ENCODE data around the gene DBN1. TPM values are rescaled to one million over a fixed set of nuclear protein-coding genes. Genes with fewer than 3 reads are reported as not detected.
A peak's percentile ranks its signal among the peaks of the same experiment; 100 is the strongest.

The DBN1 gene
- total and polyA plus RNA-seq, 9 of the 15 experiments (the other 6 are each of a cell fraction or from before 2014, with no cell fraction given) = 0.25 to 87.2 (median 27.9) TPM

DNA sequence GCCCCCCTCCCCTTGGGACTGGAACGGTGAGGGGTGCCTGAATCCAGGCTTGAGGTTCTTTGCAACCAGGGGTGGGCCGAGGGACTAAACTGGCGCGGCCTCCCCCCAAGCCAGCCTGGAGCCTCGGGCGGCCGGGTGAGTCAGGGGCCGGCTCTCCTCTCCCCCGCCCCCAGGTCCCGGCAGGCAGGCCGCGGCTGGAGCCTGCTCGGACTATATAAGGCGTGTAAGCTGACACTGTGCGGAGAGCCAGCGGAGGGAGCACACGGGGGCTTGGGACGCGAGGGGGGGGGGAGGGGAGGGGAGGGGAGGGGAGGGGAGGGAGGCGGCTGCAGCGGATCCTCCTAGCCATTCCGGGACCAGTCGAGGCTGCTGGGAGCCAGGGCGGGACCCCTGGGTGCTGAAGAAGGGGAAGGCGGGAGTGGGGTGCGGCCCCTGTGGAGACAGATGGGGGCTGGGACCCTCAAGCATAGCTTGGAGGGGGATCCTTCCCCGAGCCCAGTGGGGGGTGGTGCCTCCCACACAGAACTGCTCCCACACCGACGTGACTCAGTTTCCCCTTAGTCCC, 23.4 kb upstream of the DBN1 start (continued):
- TF ChIP-seq, protein P1, sequence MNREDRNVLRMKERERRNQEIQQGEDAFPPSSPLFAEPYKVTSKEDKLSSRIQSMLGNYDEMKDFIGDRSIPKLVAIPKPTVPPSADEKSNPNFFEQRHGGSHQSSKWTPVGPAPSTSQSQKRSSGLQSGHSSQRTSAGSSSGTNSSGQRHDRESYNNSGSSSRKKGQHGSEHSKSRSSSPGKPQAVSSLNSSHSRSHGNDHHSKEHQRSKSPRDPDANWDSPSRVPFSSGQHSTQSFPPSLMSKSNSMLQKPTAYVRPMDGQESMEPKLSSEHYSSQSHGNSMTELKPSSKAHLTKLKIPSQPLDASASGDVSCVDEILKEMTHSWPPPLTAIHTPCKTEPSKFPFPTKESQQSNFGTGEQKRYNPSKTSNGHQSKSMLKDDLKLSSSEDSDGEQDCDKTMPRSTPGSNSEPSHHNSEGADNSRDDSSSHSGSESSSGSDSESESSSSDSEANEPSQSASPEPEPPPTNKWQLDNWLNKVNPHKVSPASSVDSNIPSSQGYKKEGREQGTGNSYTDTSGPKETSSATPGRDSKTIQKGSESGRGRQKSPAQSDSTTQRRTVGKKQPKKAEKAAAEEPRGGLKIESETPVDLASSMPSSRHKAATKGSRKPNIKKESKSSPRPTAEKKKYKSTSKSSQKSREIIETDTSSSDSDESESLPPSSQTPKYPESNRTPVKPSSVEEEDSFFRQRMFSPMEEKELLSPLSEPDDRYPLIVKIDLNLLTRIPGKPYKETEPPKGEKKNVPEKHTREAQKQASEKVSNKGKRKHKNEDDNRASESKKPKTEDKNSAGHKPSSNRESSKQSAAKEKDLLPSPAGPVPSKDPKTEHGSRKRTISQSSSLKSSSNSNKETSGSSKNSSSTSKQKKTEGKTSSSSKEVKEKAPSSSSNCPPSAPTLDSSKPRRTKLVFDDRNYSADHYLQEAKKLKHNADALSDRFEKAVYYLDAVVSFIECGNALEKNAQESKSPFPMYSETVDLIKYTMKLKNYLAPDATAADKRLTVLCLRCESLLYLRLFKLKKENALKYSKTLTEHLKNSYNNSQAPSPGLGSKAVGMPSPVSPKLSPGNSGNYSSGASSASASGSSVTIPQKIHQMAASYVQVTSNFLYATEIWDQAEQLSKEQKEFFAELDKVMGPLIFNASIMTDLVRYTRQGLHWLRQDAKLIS (CRISPR knock-in tag; IDR thresholded peaks at IDR 0.05) = no peak
- TF ChIP-seq, protein P2, sequence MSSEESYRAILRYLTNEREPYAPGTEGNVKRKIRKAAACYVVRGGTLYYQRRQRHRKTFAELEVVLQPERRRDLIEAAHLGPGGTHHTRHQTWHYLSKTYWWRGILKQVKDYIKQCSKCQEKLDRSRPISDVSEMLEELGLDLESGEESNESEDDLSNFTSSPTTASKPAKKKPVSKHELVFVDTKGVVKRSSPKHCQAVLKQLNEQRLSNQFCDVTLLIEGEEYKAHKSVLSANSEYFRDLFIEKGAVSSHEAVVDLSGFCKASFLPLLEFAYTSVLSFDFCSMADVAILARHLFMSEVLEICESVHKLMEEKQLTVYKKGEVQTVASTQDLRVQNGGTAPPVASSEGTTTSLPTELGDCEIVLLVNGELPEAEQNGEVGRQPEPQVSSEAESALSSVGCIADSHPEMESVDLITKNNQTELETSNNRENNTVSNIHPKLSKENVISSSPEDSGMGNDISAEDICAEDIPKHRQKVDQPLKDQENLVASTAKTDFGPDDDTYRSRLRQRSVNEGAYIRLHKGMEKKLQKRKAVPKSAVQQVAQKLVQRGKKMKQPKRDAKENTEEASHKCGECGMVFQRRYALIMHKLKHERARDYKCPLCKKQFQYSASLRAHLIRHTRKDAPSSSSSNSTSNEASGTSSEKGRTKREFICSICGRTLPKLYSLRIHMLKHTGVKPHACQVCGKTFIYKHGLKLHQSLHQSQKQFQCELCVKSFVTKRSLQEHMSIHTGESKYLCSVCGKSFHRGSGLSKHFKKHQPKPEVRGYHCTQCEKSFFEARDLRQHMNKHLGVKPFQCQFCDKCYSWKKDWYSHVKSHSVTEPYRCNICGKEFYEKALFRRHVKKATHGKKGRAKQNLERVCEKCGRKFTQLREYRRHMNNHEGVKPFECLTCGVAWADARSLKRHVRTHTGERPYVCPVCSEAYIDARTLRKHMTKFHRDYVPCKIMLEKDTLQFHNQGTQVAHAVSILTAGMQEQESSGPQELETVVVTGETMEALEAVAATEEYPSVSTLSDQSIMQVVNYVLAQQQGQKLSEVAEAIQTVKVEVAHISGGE (CRISPR knock-in tag; IDR thresholded peaks at IDR 0.05) = peak in 1 of 3 experiments; percentile 71; a peak in 2 of 6 replicates
- no peak for TF ChIP-seq SAFB (IDR thresholded peaks at IDR 0.05; ENCODE audit: borderline replicate concordance, low read depth, low read length)
- TF ChIP-seq E2F3 (CRISPR knock-in tag; IDR thresholded peaks at IDR 0.05) = 0 out of 2 replicates have a peak, but pooled peaks have one; percentile 5
- no peak for TF ChIP-seq ZNF655 (CRISPR knock-in tag; IDR thresholded peaks at IDR 0.05)
- no peak for TF ChIP-seq KLF10 (CRISPR knock-in tag; IDR thresholded peaks at IDR 0.05)
- TF ChIP-seq FOXA3 (CRISPR knock-in tag; conservative IDR thresholded peaks at IDR 0.05 in 1 of 2, IDR thresholded peaks at IDR 0.05 in 1 of 2) = peak in 1 of 2 experiments; percentile 58; a peak in 1 of 4 replicates
- no peak for TF ChIP-seq ZNF212 (CRISPR knock-in tag; IDR thresholded peaks at IDR 0.05)
- peak; percentile 46; the same call in 1 of the 2 replicates for TF ChIP-seq ZNF584 (CRISPR knock-in tag; IDR thresholded peaks at IDR 0.05; ENCODE audit: low read depth)
- peak; percentile 74 for TF ChIP-seq ZNF175 (CRISPR knock-in tag; IDR thresholded peaks at IDR 0.05; ENCODE audit: low read depth)
- peak; percentile 36; the same call in 1 of the 2 replicates for TF ChIP-seq JUN (IDR thresholded peaks at IDR 0.05; ENCODE audit: borderline replicate concordance, low read depth, low read length)
- peak; percentile 88; the same call in 1 of the 2 replicates for TF ChIP-seq JUN (CRISPR knock-in tag; IDR thresholded peaks at IDR 0.05; ENCODE audit: borderline replicate concordance)
- no peak for TF ChIP-seq GTF2B (IDR thresholded peaks at IDR 0.05; ENCODE audit: extremely low read depth, insufficient read length)
- TF ChIP-seq ZFP36 (IDR thresholded peaks at IDR 0.05; ENCODE audit: low read depth, low read length, partially characterized antibody) = peak; percentile 32

Data from K562 (cell line).